Fibroblast of lung (primary cell): ENCODE measurements around the gene MT1X.

ENCODE experiments used
- EZH2 ChIP-seq: IDR thresholded peaks from 2 replicates; pipeline ENCODE4 v1.5.1; 2012; ENCODE audit warnings: low read length, control low read depth, mild to moderate bottlenecking; ENCODE audit errors: missing control alignments
- TF ChIP-seq, protein P1 (sequence below), 2 donors: IDR thresholded peaks in 1 of 2; conservative IDR thresholded peaks in 1 of 2; 1 replicate in 1 of 2; 2 replicates in 1 of 2; pipeline ENCODE4 v1.5.1; 2011 to 2012; ENCODE audit warnings: low read length in 2 of 2, control low read depth in 1 of 2, inconsistent platforms in 1 of 2, low read depth in 1 of 2, mild to moderate bottlenecking in 1 of 2

DNA sequence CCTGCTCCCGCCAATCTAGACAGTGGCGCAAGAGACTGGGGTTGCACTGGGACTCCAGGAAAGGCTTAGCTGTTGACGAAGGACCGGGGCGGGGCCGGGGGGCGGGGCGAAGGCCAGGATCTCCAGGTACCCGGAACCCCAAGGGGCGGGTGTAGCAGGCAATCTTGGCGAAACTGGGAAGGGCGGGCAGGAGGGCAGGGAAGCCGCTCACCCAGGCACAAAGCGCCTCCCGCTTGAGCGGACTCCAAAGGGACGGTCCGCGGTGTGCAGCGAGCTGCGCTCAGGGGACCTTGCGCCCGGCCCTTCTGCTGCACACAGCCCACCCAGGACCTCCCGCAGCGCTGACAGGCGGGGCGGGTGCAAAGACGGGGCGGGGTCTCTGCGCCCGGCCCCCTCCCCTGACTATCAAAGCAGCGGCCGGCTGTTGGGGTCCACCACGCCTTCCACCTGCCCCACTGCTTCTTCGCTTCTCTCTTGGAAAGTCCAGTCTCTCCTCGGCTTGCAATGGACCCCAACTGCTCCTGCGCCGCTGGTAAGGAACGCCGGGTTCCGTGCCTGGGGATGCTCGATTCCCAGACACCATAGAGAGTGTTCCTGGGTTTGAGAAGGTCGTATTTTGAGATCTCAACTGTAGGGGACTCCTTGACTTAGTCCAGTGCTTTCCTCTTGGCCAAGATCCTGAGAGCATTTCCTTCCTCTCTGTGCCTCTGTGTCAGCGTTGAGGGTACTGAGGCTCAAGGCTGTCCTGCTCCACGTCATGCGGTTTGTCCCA lies 24.5 kb upstream of the MT1X start, which contains the start of gene MT1F:
- TF ChIP-seq, protein P1, sequence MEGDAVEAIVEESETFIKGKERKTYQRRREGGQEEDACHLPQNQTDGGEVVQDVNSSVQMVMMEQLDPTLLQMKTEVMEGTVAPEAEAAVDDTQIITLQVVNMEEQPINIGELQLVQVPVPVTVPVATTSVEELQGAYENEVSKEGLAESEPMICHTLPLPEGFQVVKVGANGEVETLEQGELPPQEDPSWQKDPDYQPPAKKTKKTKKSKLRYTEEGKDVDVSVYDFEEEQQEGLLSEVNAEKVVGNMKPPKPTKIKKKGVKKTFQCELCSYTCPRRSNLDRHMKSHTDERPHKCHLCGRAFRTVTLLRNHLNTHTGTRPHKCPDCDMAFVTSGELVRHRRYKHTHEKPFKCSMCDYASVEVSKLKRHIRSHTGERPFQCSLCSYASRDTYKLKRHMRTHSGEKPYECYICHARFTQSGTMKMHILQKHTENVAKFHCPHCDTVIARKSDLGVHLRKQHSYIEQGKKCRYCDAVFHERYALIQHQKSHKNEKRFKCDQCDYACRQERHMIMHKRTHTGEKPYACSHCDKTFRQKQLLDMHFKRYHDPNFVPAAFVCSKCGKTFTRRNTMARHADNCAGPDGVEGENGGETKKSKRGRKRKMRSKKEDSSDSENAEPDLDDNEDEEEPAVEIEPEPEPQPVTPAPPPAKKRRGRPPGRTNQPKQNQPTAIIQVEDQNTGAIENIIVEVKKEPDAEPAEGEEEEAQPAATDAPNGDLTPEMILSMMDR (conservative IDR thresholded peaks at IDR 0.05 in 1 of 2, IDR thresholded peaks at IDR 0.05 in 1 of 2; ENCODE audit: low read depth in 1 of 2, low read length in 2 of 2) = no peak
- TF ChIP-seq EZH2 = no peak
